Vagina (tissue), 2 donors: ENCODE results near the gene PDE5A. TPM values are rescaled to one million over a fixed set of nuclear protein-coding genes. Genes with fewer than 3 reads are reported as not detected.

Experiments used
- DNase-seq, 2 donors: peaks; one replicate each; pipeline ENCODE4 v3.0.0-alpha.2; 2017; ENCODE audit errors: extremely low spot score in 2 of 2
- H3K27ac ChIP-seq: fragments of 200-600 bp; sonication (generic); one replicate; pipeline ENCODE4 v1.5.1; 2019
- H3K27me3 ChIP-seq: fragments of 200-600 bp; sonication (generic); one replicate; pipeline ENCODE4 v1.5.1; 2019
- H3K36me3 ChIP-seq, 2 donors: fragments of 200-600 bp; sonication (generic); one replicate each; pipeline ENCODE4 v1.5.1; 2017 to 2019
- H3K4me1 ChIP-seq: fragments of 200-600 bp; sonication (generic); one replicate; pipeline ENCODE4 v1.5.1; 2019
- H3K4me3 ChIP-seq, 2 donors: fragments of 200-600 bp; sonication (generic); 1 replicate in 1 of 2; 2 replicates in 1 of 2; pipeline ENCODE4 v1.5.1; 2016 to 2019
- H3K9me3 ChIP-seq: fragments of 200-600 bp; sonication (generic); one replicate; pipeline ENCODE4 v1.5.1; 2019
- CTCF ChIP-seq, 3 experiments: fragments of 450-650 bp in 2 of 3; fragments of 200-600 bp in 1 of 3; sonication (generic) in 1 of 3; IDR thresholded peaks; one replicate each; pipeline ENCODE4 v1.5.1; 2017 to 2019; ENCODE audit warnings: antibody characterized with exemption in 3 of 3, mild to moderate bottlenecking in 2 of 3, moderate library complexity in 2 of 3
- POLR2A ChIP-seq, 2 donors: fragments of 450-650 bp; IDR thresholded peaks; one replicate each; pipeline ENCODE4 v1.6.1; 2017; ENCODE audit warnings: antibody characterized with exemption in 2 of 2, mild to moderate bottlenecking in 2 of 2, moderate library complexity in 2 of 2
- POLR2AphosphoS5 ChIP-seq, 2 donors: sonication (generic); formaldehyde crosslinking; IDR thresholded peaks; one replicate each; pipeline ENCODE4 v1.9.0; 2017; ENCODE audit warnings: antibody characterized with exemption in 2 of 2, mild to moderate bottlenecking in 2 of 2, low read depth in 1 of 2; ENCODE audit not compliant: insufficient read depth in 1 of 2
- intact Hi-C: fragments of 100-400 bp; cut with DNase I; formaldehyde crosslinking; loops from one replicate; pipeline ENCODE4 v1.15.1; 2023
- total RNA-seq: library from RNA; depleted of rRNA; stranded (reverse); fragments of >200 nt; gene quantifications from one replicate; pipeline ENCODE4 v1.2.3, GENCODE V29; 2016

PDE5A gene
- total RNA-seq, 1 donor from 2014 or later = 23.1 TPM

GRCh38 chr4:119559044-119559647, 69.5 kb downstream of the PDE5A start:
- Histone ChIP-seq H3K4me3 (no peak overlapping the region), H3K27me3 (no peaks in the 10 kb centered on the region), H3K4me1 (no peaks in the 10 kb centered on the region), H3K27ac (no peak overlapping the region), H3K9me3 (peaks cover 5% of the 10 kb centered on the region), H3K36me3 (peaks cover 0 to 9% of the 10 kb centered on the region in 2 donors)
- no peak for DNase-seq
- intact Hi-C loops = no loop called here
- TF ChIP-seq CTCF (IDR thresholded peaks at IDR 0.05) = peak in 2 of 3 experiments; percentile 50 to 51
- no peak for TF ChIP-seq POLR2A (IDR thresholded peaks at IDR 0.05)

GRCh38 chr4:119550857-119551532, 77.6 kb downstream of the PDE5A start:
- no peaks in the 10 kb centered on the region for H3K4me1 ChIP-seq
- H3K27me3 ChIP-seq = no peaks in the 10 kb centered on the region
- H3K27ac ChIP-seq = peak overlapping the region; percentile 7
- no peaks in the 10 kb centered on the region for H3K9me3 ChIP-seq
- no peaks in the 10 kb centered on the region for H3K36me3 ChIP-seq
- intact Hi-C loops = no loop called here
- TF ChIP-seq POLR2A (IDR thresholded peaks at IDR 0.05) (no peak), POLR2AphosphoS5 (IDR thresholded peaks at IDR 0.05; ENCODE audit: insufficient read depth in 1 of 2, low read depth in 1 of 2) (no peak)
- DNase-seq = no peak
- no peak overlapping the region for H3K4me3 ChIP-seq

- Histone ChIP-seq H3K9me3 (no peaks in the 10 kb centered on the region), H3K27me3 (no peaks in the 10 kb centered on the region), H3K4me3 (no peak overlapping the region), H3K36me3 (no peaks in the 10 kb centered on the region), H3K4me1 (no peaks in the 10 kb centered on the region), H3K27ac (peak overlapping the region; percentile 7)
- no peak for DNase-seq
- intact Hi-C loops = no loop called here
- no peak for TF ChIP-seq CTCF (IDR thresholded peaks at IDR 0.05)
- TF ChIP-seq POLR2A (IDR thresholded peaks at IDR 0.05) = no peak
- TF ChIP-seq POLR2AphosphoS5 (IDR thresholded peaks at IDR 0.05; ENCODE audit: insufficient read depth in 1 of 2, low read depth in 1 of 2) = no peak
Measured at GRCh38 chr4:119549639-119550038, 79.0 kb downstream of the PDE5A start.

- TF ChIP-seq CTCF (IDR thresholded peaks at IDR 0.05) (no peak), POLR2AphosphoS5 (IDR thresholded peaks at IDR 0.05; ENCODE audit: insufficient read depth in 1 of 2, low read depth in 1 of 2) (no peak), POLR2A (IDR thresholded peaks at IDR 0.05) (no peak)
- Histone ChIP-seq H3K27me3 (no peaks in the 10 kb centered on the region), H3K4me3 (no peak overlapping the region), H3K9me3 (no peaks in the 10 kb centered on the region), H3K4me1 (no peaks in the 10 kb centered on the region), H3K27ac (peak overlapping the region; percentile 11), H3K36me3 (peaks cover 0 to 13% of the 10 kb centered on the region in 2 donors)
- DNase-seq = no peak
- intact Hi-C loops = no loop called here
Measured at GRCh38 chr4:119543779-119544178, 84.8 kb downstream of the PDE5A start.

- no peaks in the 10 kb centered on the region for H3K9me3 ChIP-seq
- intact Hi-C loops = no loop called here
- no peaks in the 10 kb centered on the region for H3K27me3 ChIP-seq
- H3K27ac ChIP-seq = peak overlapping the region; percentile 11
- no peaks in the 10 kb centered on the region for H3K4me1 ChIP-seq
- no peak for TF ChIP-seq POLR2A (IDR thresholded peaks at IDR 0.05)
- TF ChIP-seq POLR2AphosphoS5 (IDR thresholded peaks at IDR 0.05; ENCODE audit: insufficient read depth in 1 of 2, low read depth in 1 of 2) = no peak
- no peak for TF ChIP-seq CTCF (IDR thresholded peaks at IDR 0.05)
- DNase-seq = no peak
- peaks cover 0 to 17% of the 10 kb centered on the region in 2 donors for H3K36me3 ChIP-seq
- no peak overlapping the region for H3K4me3 ChIP-seq
Measured at GRCh38 chr4:119543187-119543586, 85.4 kb downstream of the PDE5A start.
